GM12801 (cell line): ENCODE measurements around the gene KCNA10.

Source experiments
- TF ChIP-seq, protein P1 (sequence below): IDR thresholded peaks from one replicate; pipeline ENCODE4 v1.5.1; 2011; ENCODE audit warnings: control low read depth; ENCODE audit not compliant: insufficient read length; ENCODE audit errors: extremely low read depth

KCNA10 gene

DNA sequence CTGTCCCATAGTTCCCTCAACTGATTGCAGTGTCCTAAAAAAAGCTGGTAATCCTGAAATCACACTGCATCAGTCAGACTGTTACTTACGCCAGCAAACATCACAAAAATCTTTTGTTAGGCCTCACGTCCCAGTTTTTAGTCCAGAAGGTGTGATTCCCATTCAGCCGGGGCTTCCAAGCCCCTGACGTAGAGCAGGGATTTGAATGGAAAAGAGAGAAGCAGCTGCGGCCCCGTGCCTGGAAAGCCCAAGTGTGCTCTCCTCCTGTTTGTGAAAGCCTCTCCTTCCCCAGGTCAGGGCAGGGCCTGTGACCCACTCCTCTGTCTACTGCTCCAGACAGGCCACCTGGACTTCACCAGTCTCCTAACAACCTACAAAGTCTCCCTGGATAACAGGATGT lies 20.7 kb downstream of the KCNA10 start:
- TF ChIP-seq, protein P1, sequence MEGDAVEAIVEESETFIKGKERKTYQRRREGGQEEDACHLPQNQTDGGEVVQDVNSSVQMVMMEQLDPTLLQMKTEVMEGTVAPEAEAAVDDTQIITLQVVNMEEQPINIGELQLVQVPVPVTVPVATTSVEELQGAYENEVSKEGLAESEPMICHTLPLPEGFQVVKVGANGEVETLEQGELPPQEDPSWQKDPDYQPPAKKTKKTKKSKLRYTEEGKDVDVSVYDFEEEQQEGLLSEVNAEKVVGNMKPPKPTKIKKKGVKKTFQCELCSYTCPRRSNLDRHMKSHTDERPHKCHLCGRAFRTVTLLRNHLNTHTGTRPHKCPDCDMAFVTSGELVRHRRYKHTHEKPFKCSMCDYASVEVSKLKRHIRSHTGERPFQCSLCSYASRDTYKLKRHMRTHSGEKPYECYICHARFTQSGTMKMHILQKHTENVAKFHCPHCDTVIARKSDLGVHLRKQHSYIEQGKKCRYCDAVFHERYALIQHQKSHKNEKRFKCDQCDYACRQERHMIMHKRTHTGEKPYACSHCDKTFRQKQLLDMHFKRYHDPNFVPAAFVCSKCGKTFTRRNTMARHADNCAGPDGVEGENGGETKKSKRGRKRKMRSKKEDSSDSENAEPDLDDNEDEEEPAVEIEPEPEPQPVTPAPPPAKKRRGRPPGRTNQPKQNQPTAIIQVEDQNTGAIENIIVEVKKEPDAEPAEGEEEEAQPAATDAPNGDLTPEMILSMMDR: no peak

DNA sequence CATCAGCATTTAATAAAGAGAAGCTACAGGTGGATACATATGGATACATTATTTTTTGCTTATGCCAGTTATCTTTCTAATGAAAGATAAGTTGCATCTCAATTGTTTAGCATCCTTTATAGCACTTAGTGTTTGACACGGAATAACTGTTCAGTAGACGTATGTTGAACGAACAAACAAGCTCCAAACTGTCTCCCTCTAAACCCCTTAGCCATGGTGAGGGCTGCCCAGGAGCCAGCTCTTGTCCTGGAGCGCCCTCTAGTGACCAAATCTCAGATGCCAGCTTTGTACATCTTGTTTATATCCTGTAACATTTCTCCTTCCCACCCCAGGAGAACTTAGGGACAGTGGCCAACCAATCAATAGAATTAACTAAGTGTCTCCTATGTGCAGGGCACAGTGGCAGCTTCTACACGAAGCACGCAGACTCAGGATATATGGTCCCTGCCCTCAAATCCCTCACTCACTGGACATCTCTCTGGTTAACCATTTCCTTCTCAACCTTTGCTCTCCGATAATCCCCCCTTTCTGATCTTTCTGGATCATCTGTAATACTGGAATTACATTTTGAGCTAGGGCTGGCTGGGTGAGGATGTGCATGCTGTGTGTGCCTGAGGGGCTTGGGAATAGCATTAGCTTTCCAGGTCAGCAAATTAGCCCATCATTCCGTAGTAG lies 22.9 kb downstream of the KCNA10 start:
- TF ChIP-seq, protein P1: no peak

DNA sequence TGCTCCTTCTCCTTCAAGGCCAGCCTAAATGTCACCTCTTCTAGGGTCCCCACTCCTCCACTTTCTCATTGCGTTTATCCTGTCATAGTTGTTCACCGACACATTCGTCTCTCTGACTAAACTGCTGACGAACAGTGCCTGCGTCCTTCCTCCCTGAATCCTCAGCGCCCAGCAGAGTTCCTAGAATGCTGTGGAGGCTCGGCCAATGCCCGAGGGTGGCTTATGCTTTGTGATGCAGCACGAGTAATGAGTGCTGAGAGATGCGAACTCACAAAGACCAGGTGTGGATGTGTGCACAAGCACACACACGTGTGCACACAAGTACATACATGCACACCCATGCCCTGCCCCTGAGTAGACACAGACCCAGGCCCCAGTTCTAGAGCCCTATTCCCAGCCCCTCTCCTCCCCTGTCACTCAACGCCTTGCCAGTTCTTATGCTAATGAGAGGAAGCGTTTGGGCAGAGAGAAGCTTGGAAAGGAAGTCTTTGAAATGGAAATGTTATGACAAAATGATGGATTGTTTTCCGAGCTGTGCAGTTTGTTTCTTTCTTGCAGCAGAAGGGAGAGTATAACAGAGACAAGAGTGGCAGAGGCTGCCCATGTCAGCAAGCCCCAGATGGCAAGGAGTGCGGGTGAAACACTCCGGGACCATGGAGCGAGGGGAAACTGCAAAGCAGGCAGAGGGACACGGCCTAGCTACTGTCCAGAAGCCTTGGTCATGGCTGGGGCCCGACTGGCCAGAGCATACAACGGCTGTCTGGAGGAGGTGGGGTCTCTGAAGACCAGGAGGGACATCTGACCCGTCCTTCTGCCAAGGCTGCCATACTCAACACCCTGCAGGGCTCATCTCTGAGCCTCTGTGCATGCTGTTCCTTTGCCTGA lies 24.2 kb downstream of the KCNA10 start:
- TF ChIP-seq, protein P1: no peak

DNA sequence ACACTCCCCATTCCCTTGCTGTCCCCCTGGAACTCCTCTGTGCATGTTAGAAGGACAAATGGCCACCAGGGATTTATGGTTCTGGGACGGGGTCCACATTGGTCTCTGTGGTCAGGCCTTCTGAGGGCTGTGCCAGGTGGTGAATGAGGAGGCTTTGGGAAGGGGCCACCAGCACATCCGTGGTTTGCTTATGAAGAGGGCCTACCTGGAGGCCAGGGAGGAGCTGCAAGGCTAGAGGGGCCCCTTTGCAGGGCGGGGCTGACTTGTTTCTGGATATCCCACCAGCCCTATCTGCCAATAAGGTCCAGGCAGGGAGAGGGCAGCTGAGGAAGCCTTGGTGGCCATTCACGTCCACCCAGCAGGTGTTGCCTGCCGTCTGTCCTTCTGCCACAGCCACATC lies 24.9 kb downstream of the KCNA10 start:
- TF ChIP-seq, protein P1: no peak

DNA sequence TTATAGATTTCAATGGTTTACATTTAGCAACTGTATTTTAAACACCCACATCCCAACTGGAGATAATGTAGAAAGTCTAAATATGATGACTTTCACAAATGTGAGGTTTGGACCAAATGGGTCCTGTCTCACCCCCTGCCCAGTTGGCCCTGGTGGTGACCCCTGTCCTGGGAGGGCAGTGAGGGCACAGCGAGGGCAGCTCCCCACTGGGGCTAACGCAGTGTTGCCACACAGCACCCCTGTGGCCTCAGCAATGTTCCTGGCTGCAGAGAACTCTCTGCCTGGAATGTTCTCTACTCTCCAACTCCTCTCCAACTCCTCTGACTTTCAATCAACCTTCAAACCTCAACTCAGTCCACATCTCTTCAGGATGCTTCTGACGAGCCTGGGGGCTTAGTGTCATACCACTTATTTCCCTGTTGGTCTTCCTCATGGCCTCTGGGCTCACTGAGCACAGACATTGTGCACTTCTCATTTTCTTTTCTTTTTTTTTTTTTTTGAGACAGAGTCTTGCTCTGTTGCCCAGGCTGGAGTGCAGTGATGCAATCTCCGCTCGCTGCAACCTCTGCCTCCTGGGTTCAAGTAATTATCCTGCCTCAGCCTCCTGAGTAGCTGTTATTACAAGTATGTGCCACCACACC lies 25.8 kb downstream of the KCNA10 start:
- TF ChIP-seq, protein P1: no peak

DNA sequence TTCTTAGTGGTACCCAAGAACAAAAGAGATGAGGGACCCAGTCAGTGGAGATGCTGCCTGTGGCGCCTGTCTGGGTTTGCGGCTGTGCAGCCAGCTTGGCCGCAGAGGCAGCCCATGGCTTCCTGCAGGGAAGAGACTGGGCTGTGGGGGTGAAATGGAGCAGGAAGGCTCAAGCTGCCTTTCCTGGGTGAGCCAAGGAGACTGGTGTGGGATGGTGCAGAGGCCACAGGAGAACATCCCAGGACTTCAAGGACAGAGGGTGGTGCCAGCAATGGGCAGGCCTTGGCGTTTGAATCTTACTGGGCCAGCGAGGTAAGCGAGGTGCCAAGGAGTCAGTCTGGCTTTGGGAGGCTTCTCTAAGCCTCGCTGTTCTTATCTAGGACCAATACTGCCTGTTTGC lies 26.4 kb downstream of the KCNA10 start:
- TF ChIP-seq, protein P1: no peak

DNA sequence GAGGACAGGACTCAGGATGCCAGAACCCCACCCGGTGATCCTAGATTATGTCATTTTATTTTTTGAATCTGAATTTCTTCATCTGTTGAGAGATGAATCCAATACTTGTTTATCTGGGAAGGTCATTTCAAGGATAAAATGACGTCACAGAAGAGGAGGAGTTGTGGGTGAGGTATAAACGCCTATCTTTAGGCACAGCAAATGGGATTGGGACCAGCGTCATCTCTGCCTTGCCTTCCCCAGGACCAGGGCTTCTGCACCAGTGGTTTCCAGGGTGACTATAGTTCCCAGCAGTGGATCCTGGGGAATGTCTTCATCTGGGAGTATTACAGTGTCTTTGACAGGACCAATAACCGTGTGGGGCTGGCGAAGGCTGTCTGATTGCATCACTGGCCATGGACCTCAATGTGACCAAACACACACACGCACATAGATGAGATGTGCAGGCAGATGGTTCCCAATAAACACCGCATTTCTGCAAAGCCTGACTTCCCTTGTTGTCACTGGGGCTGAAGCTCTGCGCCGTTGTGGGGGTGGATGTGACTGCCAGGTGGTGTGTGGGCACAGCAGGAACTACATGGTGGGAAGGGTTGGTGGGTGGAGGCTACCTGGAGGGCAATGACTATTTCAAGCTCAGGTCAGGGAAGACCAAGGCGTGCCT lies 28.1 kb downstream of the KCNA10 start:
- TF ChIP-seq, protein P1: no peak
